Measurements from ENCODE around the gene RASGRP4.

RASGRP4 gene

GRCh38 chr19:38417544-38418506, 8.2 kb downstream of the RASGRP4 start (continued):
- TF ChIP-seq PRDM2 (tag by site-specific recombination; IDR thresholded peaks at IDR 0.05; ENCODE audit: borderline replicate concordance) (peak; percentile 88; the same call in 1 of the 2 replicates), CTCF (tag by site-specific recombination; IDR thresholded peaks at IDR 0.05) (no peak; the same call in 1 of the 2 replicates), TRIM28 (IDR thresholded peaks at IDR 0.05; ENCODE audit: borderline replicate concordance, low read length) (no peak), ZBTB7A (tag by site-specific recombination; IDR thresholded peaks at IDR 0.05; ENCODE audit: low read depth) (no peak), KLF1 (tag by site-specific recombination; IDR thresholded peaks at IDR 0.05) (peak; percentile 99), ZBTB1 (tag by site-specific recombination; IDR thresholded peaks at IDR 0.05) (no peak), ZNF488 (tag by site-specific recombination; IDR thresholded peaks at IDR 0.05) (no peak), ZNF513 (tag by site-specific recombination; IDR thresholded peaks at IDR 0.05) (no peak), ZNF777 (tag by site-specific recombination; IDR thresholded peaks at IDR 0.05; ENCODE audit: borderline replicate concordance) (peak; percentile 81; the same call in 1 of the 2 replicates), KLF9 (tag by site-specific recombination; IDR thresholded peaks at IDR 0.05; ENCODE audit: low read depth) (peak; percentile 94), ZNF558 (tag by site-specific recombination; IDR thresholded peaks at IDR 0.05) (no peak), ZNF19 (tag by site-specific recombination; IDR thresholded peaks at IDR 0.05; ENCODE audit: low read depth) (no peak), ZNF704 (tag by site-specific recombination; IDR thresholded peaks at IDR 0.05) (no peak), SP2 (tag by site-specific recombination; IDR thresholded peaks at IDR 0.05) (peak; percentile 77), ZNF580 (tag by site-specific recombination; IDR thresholded peaks at IDR 0.05) (no peak), ZNF768 (tag by site-specific recombination; IDR thresholded peaks at IDR 0.05) (no peak), ZNF555 (tag by site-specific recombination; conservative IDR thresholded peaks at IDR 0.05) (no peak), ZNF112 (tag by site-specific recombination; IDR thresholded peaks at IDR 0.05) (no peak), ZSCAN5A (tag by site-specific recombination; IDR thresholded peaks at IDR 0.05) (no peak), KLF7 (tag by site-specific recombination; IDR thresholded peaks at IDR 0.05; ENCODE audit: borderline replicate concordance) (no peak; the same call in 1 of the 2 replicates), TCF7L2 (IDR thresholded peaks at IDR 0.05; ENCODE audit: borderline replicate concordance, low read depth, low read length) (no peak), MZF1 (tag by site-specific recombination; IDR thresholded peaks at IDR 0.05; ENCODE audit: borderline replicate concordance) (peak; percentile 90), ZBTB6 (tag by site-specific recombination; IDR thresholded peaks at IDR 0.05) (no peak), ZNF571 (tag by site-specific recombination; IDR thresholded peaks at IDR 0.05) (no peak)
